Peyer's patch (tissue), 4 donors: ENCODE data around the gene TMEM186. TPM values are rescaled to one million over a fixed set of nuclear protein-coding genes. Genes with fewer than 3 reads are reported as not detected.

Experiments used
- DNase-seq, 3 donors: peaks; one replicate each; pipeline ENCODE4 v3.0.0-alpha.2; 2017 to 2019
- H3K27ac ChIP-seq, 4 donors: fragments of 200-600 bp; sonication (generic); one replicate each; pipeline ENCODE4 v1.5.1; 2016 to 2019
- H3K27me3 ChIP-seq, 2 donors: fragments of 200-600 bp; sonication (generic); one replicate each; pipeline ENCODE4 v1.5.1; 2019
- H3K36me3 ChIP-seq, 3 donors: fragments of 200-600 bp; sonication (generic); one replicate each; pipeline ENCODE4 v1.5.1; 2016 to 2019
- H3K4me1 ChIP-seq, 4 donors: fragments of 200-600 bp; sonication (generic); one replicate each; pipeline ENCODE4 v1.5.1; 2016 to 2019
- H3K4me3 ChIP-seq, 4 donors: fragments of 200-600 bp; sonication (generic); 1 replicate in 3 of 4; 2 replicates in 1 of 4; pipeline ENCODE4 v1.5.1; 2016 to 2019; ENCODE audit warnings: mild to moderate bottlenecking in 1 of 4
- H3K9me3 ChIP-seq, 4 donors: fragments of 200-600 bp; sonication (generic); one replicate each; pipeline ENCODE4 v1.5.1; 2016 to 2019; ENCODE audit warnings: mild to moderate bottlenecking in 1 of 4
- POLR2A ChIP-seq, 2 donors: fragments of 450-650 bp; IDR thresholded peaks; one replicate each; pipeline ENCODE4 v1.5.1; 2017; ENCODE audit warnings: antibody characterized with exemption in 2 of 2, mild to moderate bottlenecking in 2 of 2, moderate library complexity in 2 of 2
- total RNA-seq, 4 donors: library from RNA; depleted of rRNA; stranded (reverse); fragments of >200 nt; gene quantifications; one replicate each; pipeline ENCODE4 v1.1.0, GENCODE V29; 2016
- TF ChIP-seq, protein P1 (sequence below), 6 experiments: fragments of 450-650 bp in 4 of 6; fragments of 200-600 bp in 2 of 6; sonication (generic) in 1 of 6; IDR thresholded peaks; one replicate each; pipeline ENCODE4 v1.5.1; 2017 to 2019; ENCODE audit warnings: antibody characterized with exemption in 6 of 6, mild to moderate bottlenecking in 3 of 6, moderate library complexity in 1 of 6

TMEM186 gene
- total RNA-seq, 4 donors from 2014 or later = 2.3 to 5.6 (median 4.9) TPM; not detected in 1

DNA sequence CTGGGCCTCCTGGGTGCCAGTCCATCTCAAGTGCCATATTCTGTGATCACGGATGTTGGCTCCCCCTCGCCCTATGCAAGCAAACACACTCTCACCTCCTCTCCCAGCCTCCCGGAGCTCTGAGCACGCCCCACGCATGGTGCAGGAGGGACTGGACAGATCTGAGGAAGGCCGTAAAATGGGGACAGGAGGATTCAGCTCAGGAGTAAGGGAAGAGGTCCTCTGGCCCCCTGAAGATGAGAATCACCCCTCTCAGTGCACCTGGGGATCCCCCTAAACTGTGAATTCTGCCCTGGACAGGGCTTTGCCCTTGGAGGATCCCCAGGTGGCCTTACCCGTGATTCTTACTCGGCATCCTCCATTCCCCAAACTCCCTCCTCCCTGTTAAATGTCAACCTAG is 15.6 kb downstream of the TMEM186 start:
- Histone ChIP-seq H3K27ac (no peak overlapping the region), H3K27me3 (no peaks in the 10 kb centered on the region), H3K4me1 (no peaks in the 10 kb centered on the region), H3K36me3 (peaks cover 0 to 19% (median 0%) of the 10 kb centered on the region in 3 donors), H3K9me3 (no peaks in the 10 kb centered on the region), H3K4me3 (no peak overlapping the region)
- DNase-seq = no peak
- TF ChIP-seq POLR2A (IDR thresholded peaks at IDR 0.05) = no peak
- TF ChIP-seq, protein P1, sequence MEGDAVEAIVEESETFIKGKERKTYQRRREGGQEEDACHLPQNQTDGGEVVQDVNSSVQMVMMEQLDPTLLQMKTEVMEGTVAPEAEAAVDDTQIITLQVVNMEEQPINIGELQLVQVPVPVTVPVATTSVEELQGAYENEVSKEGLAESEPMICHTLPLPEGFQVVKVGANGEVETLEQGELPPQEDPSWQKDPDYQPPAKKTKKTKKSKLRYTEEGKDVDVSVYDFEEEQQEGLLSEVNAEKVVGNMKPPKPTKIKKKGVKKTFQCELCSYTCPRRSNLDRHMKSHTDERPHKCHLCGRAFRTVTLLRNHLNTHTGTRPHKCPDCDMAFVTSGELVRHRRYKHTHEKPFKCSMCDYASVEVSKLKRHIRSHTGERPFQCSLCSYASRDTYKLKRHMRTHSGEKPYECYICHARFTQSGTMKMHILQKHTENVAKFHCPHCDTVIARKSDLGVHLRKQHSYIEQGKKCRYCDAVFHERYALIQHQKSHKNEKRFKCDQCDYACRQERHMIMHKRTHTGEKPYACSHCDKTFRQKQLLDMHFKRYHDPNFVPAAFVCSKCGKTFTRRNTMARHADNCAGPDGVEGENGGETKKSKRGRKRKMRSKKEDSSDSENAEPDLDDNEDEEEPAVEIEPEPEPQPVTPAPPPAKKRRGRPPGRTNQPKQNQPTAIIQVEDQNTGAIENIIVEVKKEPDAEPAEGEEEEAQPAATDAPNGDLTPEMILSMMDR (IDR thresholded peaks at IDR 0.05) = no peak

- H3K4me1 ChIP-seq = no peaks in the 10 kb centered on the region
- H3K27me3 ChIP-seq = no peaks in the 10 kb centered on the region
Observed at GRCh38 chr16:8777217-8777616, 20.2 kb downstream of the TMEM186 start.

DNA sequence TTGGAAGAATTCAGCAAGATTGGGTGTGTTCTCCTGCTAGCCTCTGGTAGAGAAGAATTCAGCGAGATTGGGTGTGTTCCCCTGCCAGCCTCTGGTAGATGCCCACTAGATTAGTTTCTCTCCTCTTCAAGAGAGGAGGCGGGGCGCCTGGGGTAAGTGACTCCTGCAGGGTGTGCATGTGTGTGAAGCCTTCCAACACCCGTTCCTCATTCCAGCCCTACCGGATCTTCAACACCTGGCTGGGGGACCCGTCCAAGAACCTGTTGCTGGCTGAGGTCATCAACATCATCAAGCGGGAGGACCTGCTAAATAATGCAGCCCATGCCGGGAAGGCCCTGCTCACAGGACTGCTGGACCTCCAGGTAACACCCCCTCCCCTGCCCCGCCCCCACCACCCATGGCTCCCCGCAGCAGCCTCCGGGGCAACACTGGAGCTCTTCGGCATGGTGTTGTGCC is 21.3 kb downstream of the TMEM186 start:
- TF ChIP-seq POLR2A (IDR thresholded peaks at IDR 0.05) = no peak
- TF ChIP-seq, protein P1 (IDR thresholded peaks at IDR 0.05) = no peak
- Histone ChIP-seq H3K4me1 (no peaks in the 10 kb centered on the region), H3K36me3 (peaks cover 0 to 45% (median 0%) of the 10 kb centered on the region in 3 donors), H3K4me3 (no peak overlapping the region), H3K9me3 (no peaks in the 10 kb centered on the region), H3K27me3 (no peaks in the 10 kb centered on the region), H3K27ac (no peak overlapping the region)
- no peak for DNase-seq

More at GRCh38 chr16:8777217-8777616, 20.2 kb downstream of the TMEM186 start:
- Histone ChIP-seq H3K36me3 (peaks cover 0 to 45% (median 0%) of the 10 kb centered on the region in 3 donors), H3K9me3 (no peaks in the 10 kb centered on the region), H3K4me3 (no peak overlapping the region), H3K27ac (no peak overlapping the region)
- TF ChIP-seq POLR2A (IDR thresholded peaks at IDR 0.05) = no peak
- TF ChIP-seq, protein P1 (IDR thresholded peaks at IDR 0.05) = no peak
- no peak for DNase-seq

DNA sequence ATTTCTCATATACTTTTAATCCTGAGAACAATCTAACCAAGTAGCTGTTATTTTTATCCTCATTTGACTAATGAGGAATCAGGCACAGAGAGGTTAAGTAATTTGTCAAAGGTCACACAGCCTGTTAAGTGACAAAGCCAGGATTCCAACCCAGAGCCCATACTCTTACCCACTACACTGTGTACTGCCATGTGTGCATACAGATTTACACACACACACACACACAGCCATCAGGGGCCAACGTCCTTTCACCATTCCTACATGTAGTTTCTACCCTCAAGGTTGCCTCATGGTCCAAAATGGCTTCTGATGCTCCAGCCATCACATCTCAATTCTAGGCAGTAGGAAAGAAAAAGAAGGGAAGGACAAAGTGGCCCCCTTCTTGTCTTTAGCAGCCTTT is 22.1 kb downstream of the TMEM186 start:
- no peaks in the 10 kb centered on the region for H3K4me1 ChIP-seq
- no peaks in the 10 kb centered on the region for H3K27me3 ChIP-seq
- no peak for DNase-seq
- H3K9me3 ChIP-seq = no peaks in the 10 kb centered on the region
- peaks cover 0 to 42% (median 0%) of the 10 kb centered on the region in 3 donors for H3K36me3 ChIP-seq
- TF ChIP-seq, protein P1 (IDR thresholded peaks at IDR 0.05) = no peak
- TF ChIP-seq POLR2A (IDR thresholded peaks at IDR 0.05) = no peak
- H3K4me3 ChIP-seq = no peak overlapping the region
- no peak overlapping the region for H3K27ac ChIP-seq

GRCh38 chr16:8774208-8774607 is 23.2 kb downstream of the TMEM186 start:
- H3K27me3 ChIP-seq = no peaks in the 10 kb centered on the region
- no peak for DNase-seq
- peaks cover 0 to 43% (median 0%) of the 10 kb centered on the region in 3 donors for H3K36me3 ChIP-seq
- TF ChIP-seq, protein P1 (IDR thresholded peaks at IDR 0.05) = no peak
- TF ChIP-seq POLR2A (IDR thresholded peaks at IDR 0.05) = no peak
- no peak overlapping the region for H3K4me3 ChIP-seq
- H3K4me1 ChIP-seq = no peaks in the 10 kb centered on the region
- no peak overlapping the region for H3K27ac ChIP-seq
- no peaks in the 10 kb centered on the region for H3K9me3 ChIP-seq

DNA sequence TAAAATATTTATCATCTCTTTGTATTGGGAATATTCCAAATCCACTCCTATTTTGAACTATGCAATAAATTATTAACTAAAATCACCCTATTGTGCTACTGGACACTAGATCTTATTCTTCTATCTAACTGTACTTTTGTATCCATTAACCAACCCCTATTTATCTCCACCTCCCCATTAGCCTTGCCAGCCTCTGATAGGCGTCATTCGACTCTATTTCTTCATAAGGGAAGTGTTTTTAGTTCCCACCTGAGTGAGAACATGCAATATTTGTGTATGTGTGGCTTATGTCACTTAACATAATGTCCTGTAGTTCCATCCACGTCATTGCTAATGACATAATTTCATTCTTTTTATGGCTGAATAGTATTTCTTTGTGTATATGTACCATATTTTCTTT is 23.9 kb downstream of the TMEM186 start:
- no peaks in the 10 kb centered on the region for H3K9me3 ChIP-seq
- H3K36me3 ChIP-seq = peaks cover 0 to 49% (median 0%) of the 10 kb centered on the region in 3 donors
- no peaks in the 10 kb centered on the region for H3K4me1 ChIP-seq
- TF ChIP-seq, protein P1 (IDR thresholded peaks at IDR 0.05) = no peak
- no peak for TF ChIP-seq POLR2A (IDR thresholded peaks at IDR 0.05)
- no peak overlapping the region for H3K4me3 ChIP-seq
- no peak for DNase-seq
- no peaks in the 10 kb centered on the region for H3K27me3 ChIP-seq
- no peak overlapping the region for H3K27ac ChIP-seq
